Measurements from ENCODE around the gene RORC.
"Not testable (repeated sequence)": the region's sequence is repeated elsewhere in the genome, so short reads cannot be mapped to it uniquely, and the experiment has no call there.

RORC gene

GRCh38 chr1:151782741-151783140 is 48.9 kb downstream of the RORC start:
- H3K4me1 ChIP-seq (ENCODE audit: insufficient read depth, low read length, severe bottlenecking): no peaks in the 10 kb centered on the region
- TF ChIP-seq CTCF (IDR thresholded peaks at IDR 0.05; ENCODE audit: low read length) (no peak), EZH2 (IDR thresholded peaks at IDR 0.05; ENCODE audit: borderline replicate concordance, low read length) (no peak)
- no peaks in the 10 kb centered on the region for H3K79me2 ChIP-seq (ENCODE audit: insufficient read depth, low read length)
- no peaks in the 10 kb centered on the region for H4K20me1 ChIP-seq (ENCODE audit: insufficient read depth, low read length)
- H3K4me2 ChIP-seq (ENCODE audit: low read length): no peak overlapping the region
- H3K9ac ChIP-seq (ENCODE audit: low read length): no peak overlapping the region
- H3K4me3 ChIP-seq (ENCODE audit: low read depth, low read length, poor library complexity, severe bottlenecking): no peak overlapping the region
- no peaks in the 10 kb centered on the region for H3K9me2 ChIP-seq (ENCODE audit: low read depth, low read length)
- H3K36me3 ChIP-seq (ENCODE audit: insufficient read depth, low read length): no peaks in the 10 kb centered on the region
- no peak overlapping the region for H3K27ac ChIP-seq (ENCODE audit: low read depth, low read length, poor library complexity, severe bottlenecking)
- H2AFZ ChIP-seq (ENCODE audit: low read length): no peak overlapping the region
- H3F3A ChIP-seq (ENCODE audit: insufficient read depth, low read length): no peaks in the 10 kb centered on the region
- H3K27me3 ChIP-seq (ENCODE audit: insufficient read depth, low read length): no peaks in the 10 kb centered on the region
- no peaks in the 10 kb centered on the region for H3K9me3 ChIP-seq (ENCODE audit: low read length)

- not testable (repeated sequence) for H3K9me2 ChIP-seq (ENCODE audit: low read depth, low read length); H3F3A ChIP-seq (ENCODE audit: insufficient read depth, low read length); H3K79me2 ChIP-seq (ENCODE audit: insufficient read depth, low read length); H3K36me3 ChIP-seq (ENCODE audit: insufficient read depth, low read length); H3K9me3 ChIP-seq (ENCODE audit: low read length); H2AFZ ChIP-seq (ENCODE audit: low read length); H3K9ac ChIP-seq (ENCODE audit: low read length); H3K4me2 ChIP-seq (ENCODE audit: low read length); H3K27ac ChIP-seq (ENCODE audit: low read depth, low read length, poor library complexity, severe bottlenecking); H4K20me1 ChIP-seq (ENCODE audit: insufficient read depth, low read length); H3K4me1 ChIP-seq (ENCODE audit: insufficient read depth, low read length, severe bottlenecking); H3K4me3 ChIP-seq (ENCODE audit: low read depth, low read length, poor library complexity, severe bottlenecking); H3K27me3 ChIP-seq (ENCODE audit: insufficient read depth, low read length)
Observed at GRCh38 chr1:151782026-151782425, 49.6 kb downstream of the RORC start.

GRCh38 chr1:151780736-151781135 is 50.9 kb downstream of the RORC start:
- H3K4me2 ChIP-seq (ENCODE audit: low read length): not testable (repeated sequence)

GRCh38 chr1:151779852-151780251 is 51.8 kb downstream of the RORC start:
- Histone ChIP-seq H3K9me2 (ENCODE audit: low read depth, low read length) (no peaks in the 10 kb centered on the region), H2AFZ (ENCODE audit: low read length) (no peak overlapping the region), H3K4me1 (ENCODE audit: insufficient read depth, low read length, severe bottlenecking) (no peaks in the 10 kb centered on the region), H3K9me3 (ENCODE audit: low read length) (no peaks in the 10 kb centered on the region), H3K79me2 (ENCODE audit: insufficient read depth, low read length) (no peaks in the 10 kb centered on the region), H3F3A (ENCODE audit: insufficient read depth, low read length) (no peaks in the 10 kb centered on the region), H4K20me1 (ENCODE audit: insufficient read depth, low read length) (no peaks in the 10 kb centered on the region), H3K4me3 (ENCODE audit: low read depth, low read length, poor library complexity, severe bottlenecking) (no peak overlapping the region), H3K27me3 (ENCODE audit: insufficient read depth, low read length) (no peaks in the 10 kb centered on the region), H3K9ac (ENCODE audit: low read length) (no peak overlapping the region), H3K36me3 (ENCODE audit: insufficient read depth, low read length) (no peaks in the 10 kb centered on the region; the same call in 1 of the 2 replicates), H3K4me2 (ENCODE audit: low read length) (no peak overlapping the region), H3K27ac (ENCODE audit: low read depth, low read length, poor library complexity, severe bottlenecking) (no peak overlapping the region)
- no peak for TF ChIP-seq CTCF (IDR thresholded peaks at IDR 0.05; ENCODE audit: low read length)
- TF ChIP-seq EZH2 (IDR thresholded peaks at IDR 0.05; ENCODE audit: borderline replicate concordance, low read length): no peak

More at GRCh38 chr1:151780736-151781135, 50.9 kb downstream of the RORC start:
- not testable (repeated sequence) for H3K27me3 ChIP-seq (ENCODE audit: insufficient read depth, low read length); H3K4me3 ChIP-seq (ENCODE audit: low read depth, low read length, poor library complexity, severe bottlenecking); H3K79me2 ChIP-seq (ENCODE audit: insufficient read depth, low read length); H3K9me2 ChIP-seq (ENCODE audit: low read depth, low read length); H3K9ac ChIP-seq (ENCODE audit: low read length); H3K9me3 ChIP-seq (ENCODE audit: low read length); H3K27ac ChIP-seq (ENCODE audit: low read depth, low read length, poor library complexity, severe bottlenecking); H3K4me1 ChIP-seq (ENCODE audit: insufficient read depth, low read length, severe bottlenecking); H3K36me3 ChIP-seq (ENCODE audit: insufficient read depth, low read length); H2AFZ ChIP-seq (ENCODE audit: low read length); H4K20me1 ChIP-seq (ENCODE audit: insufficient read depth, low read length); H3F3A ChIP-seq (ENCODE audit: insufficient read depth, low read length)
